HT1080 (cell line): ENCODE data around the gene GZMM. TPM values are rescaled to one million over a fixed set of nuclear protein-coding genes. Genes with fewer than 3 reads are reported as not detected.

Experiments used
- DNase-seq: peaks from one replicate; pipeline ENCODE4 v3.0.0-alpha.2; 2015; ENCODE audit warnings: low read depth
- total RNA-seq: library from RNA; depleted of rRNA; stranded (reverse); fragments of >200 nt; shearing (Covaris generic); gene quantifications from 2 replicates; pipeline ENCODE4 v1.2.3, GENCODE V29; 2014

The GZMM gene
- total RNA-seq, 1 experiment from 2014 or later = not detected

- DNase-seq = no peak
Observed at GRCh38 chr19:558770-559439, 15.1 kb downstream of the GZMM start.

- DNase-seq = no peak
Observed at GRCh38 chr19:560121-560520, 16.3 kb downstream of the GZMM start.

GRCh38 chr19:566403-566802, 22.6 kb downstream of the GZMM start:
- DNase-seq = no peak

GRCh38 chr19:566844-567243, 23.0 kb downstream of the GZMM start:
- no peak for DNase-seq

- no peak for DNase-seq
Observed at GRCh38 chr19:567296-567900, 23.5 kb downstream of the GZMM start.

- DNase-seq = no peak
Observed at GRCh38 chr19:570251-570686, 26.4 kb downstream of the GZMM start.

GRCh38 chr19:570937-571565, 27.2 kb downstream of the GZMM start:
- no peak for DNase-seq

- DNase-seq = peak; percentile 40
Observed at GRCh38 chr19:571566-571974, 27.7 kb downstream of the GZMM start.

- peak; percentile 95 for DNase-seq
Observed at GRCh38 chr19:572140-572742, 28.4 kb downstream of the GZMM start, which contains the start of gene BSG. Gene BSG (plus strand): TSS chr19:572596. CDS start chr19:572635, 39 bp downstream.

- peak; percentile 34 for DNase-seq
Observed at GRCh38 chr19:572743-573518, 29.1 kb downstream of the GZMM start.

- DNase-seq = no peak
Observed at GRCh38 chr19:573519-573825, 29.6 kb downstream of the GZMM start.

GRCh38 chr19:574658-575526, 31.0 kb downstream of the GZMM start:
- no peak for DNase-seq

GRCh38 chr19:575527-576506, 32.0 kb downstream of the GZMM start:
- DNase-seq = peak; percentile 89

GRCh38 chr19:576768-577438, 33.0 kb downstream of the GZMM start:
- DNase-seq = no peak

GRCh38 chr19:577439-578392, 33.9 kb downstream of the GZMM start:
- no peak for DNase-seq

- no peak for DNase-seq
Observed at GRCh38 chr19:579111-579841, 35.4 kb downstream of the GZMM start.

- DNase-seq = no peak
Observed at GRCh38 chr19:579842-580155, 35.9 kb downstream of the GZMM start.
